H9 (cell line): ENCODE measurements around the gene DDX11. TPM values are rescaled to one million over a fixed set of nuclear protein-coding genes. Genes with fewer than 3 reads are reported as not detected.
"Not testable (repeated sequence)": the region's sequence is repeated elsewhere in the genome, so short reads cannot be mapped to it uniquely, and the experiment has no call there.

Source experiments
- DNase-seq: peaks from one replicate; pipeline ENCODE4 v3.0.0-alpha.2; 2017
- H2AFZ ChIP-seq: one replicate; pipeline ENCODE4 v1.6.1; 2013; ENCODE audit warnings: mild to moderate bottlenecking, low read length, control low read depth, moderate library complexity
- H2AK5ac ChIP-seq: 2 replicates; pipeline ENCODE4 v1.6.1; 2013; ENCODE audit warnings: low read length, control low read depth, mixed read lengths; ENCODE audit not compliant: insufficient read length
- H2BK120ac ChIP-seq: one replicate; pipeline ENCODE4 v1.6.1; 2013; ENCODE audit warnings: low read depth, mild to moderate bottlenecking, low read length, control low read depth, inconsistent platforms; ENCODE audit not compliant: poor library complexity, severe bottlenecking
- H2BK12ac ChIP-seq: 2 replicates; pipeline ENCODE4 v1.6.1; 2013; ENCODE audit warnings: low read length, control low read depth, mixed read lengths, low read depth; ENCODE audit not compliant: insufficient read length
- H2BK15ac ChIP-seq: 2 replicates; pipeline ENCODE4 v1.6.1; 2013; ENCODE audit warnings: low read depth, low read length, control low read depth
- H2BK20ac ChIP-seq: one replicate; pipeline ENCODE4 v1.6.1; 2013; ENCODE audit warnings: low read depth, mild to moderate bottlenecking, low read length, control low read depth, inconsistent platforms; ENCODE audit not compliant: poor library complexity, severe bottlenecking
- H2BK5ac ChIP-seq: 2 replicates; pipeline ENCODE4 v1.6.1; 2013; ENCODE audit warnings: low read length, control low read depth, mixed read lengths; ENCODE audit not compliant: insufficient read length
- H3K14ac ChIP-seq: 2 replicates; pipeline ENCODE4 v1.6.1; 2013; ENCODE audit warnings: low read length, control low read depth; ENCODE audit not compliant: insufficient read depth
- H3K18ac ChIP-seq: 2 replicates; pipeline ENCODE4 v1.6.1; 2013; ENCODE audit warnings: low read depth, mild to moderate bottlenecking, mixed read lengths, low read length, control low read depth; ENCODE audit not compliant: insufficient read length
- H3K23ac ChIP-seq: 2 replicates; pipeline ENCODE4 v1.6.1; 2013; ENCODE audit warnings: low read length, control low read depth, mixed read lengths, low read depth; ENCODE audit not compliant: insufficient read length
- H3K23me2 ChIP-seq: 2 replicates; pipeline ENCODE4 v1.6.1; 2013; ENCODE audit warnings: low read depth, mild to moderate bottlenecking, mixed read lengths, low read length, control low read depth; ENCODE audit not compliant: insufficient read length, poor library complexity, severe bottlenecking
- H3K27ac ChIP-seq: 2 replicates; pipeline ENCODE4 v1.5.1; 2013; ENCODE audit warnings: low read length, control low read depth, mixed read lengths, low read depth; ENCODE audit not compliant: insufficient read length
- H3K27me3 ChIP-seq: 2 replicates; pipeline ENCODE4 v1.6.1; 2013; ENCODE audit warnings: low read length, control low read depth, inconsistent platforms; ENCODE audit not compliant: insufficient read depth
- H3K4ac ChIP-seq: 2 replicates; pipeline ENCODE4 v1.6.1; 2013; ENCODE audit warnings: low read depth, mild to moderate bottlenecking, control low read depth, inconsistent platforms, low read length, moderate library complexity
- H3K4me1 ChIP-seq: 2 replicates; pipeline ENCODE4 v1.6.1; 2013; ENCODE audit warnings: low read length, control low read depth, inconsistent platforms; ENCODE audit not compliant: insufficient read depth
- H3K4me2 ChIP-seq: 2 replicates; pipeline ENCODE4 v1.6.1; 2013; ENCODE audit warnings: low read length, control low read depth, mixed read lengths; ENCODE audit not compliant: insufficient read length, insufficient read depth
- H3K56ac ChIP-seq: 2 replicates; pipeline ENCODE4 v1.6.1; 2013; ENCODE audit warnings: low read depth, mild to moderate bottlenecking, mixed read lengths, low read length, control low read depth; ENCODE audit not compliant: insufficient read length
- H3K79me1 ChIP-seq: 2 replicates; pipeline ENCODE4 v1.6.1; 2013; ENCODE audit warnings: low read depth, mild to moderate bottlenecking, moderate library complexity, low read length, control low read depth, inconsistent platforms; ENCODE audit not compliant: insufficient read depth, poor library complexity, severe bottlenecking
- H3K79me2 ChIP-seq: 2 replicates; pipeline ENCODE4 v1.6.1; 2013; ENCODE audit warnings: low read length, control low read depth, inconsistent platforms; ENCODE audit not compliant: insufficient read depth
- H3K9ac ChIP-seq: 2 replicates; pipeline ENCODE4 v1.6.1; 2013; ENCODE audit warnings: low read length, control low read depth, mixed read lengths; ENCODE audit not compliant: insufficient read length; ENCODE audit errors: extremely low read depth
- H3K9me3 ChIP-seq: one replicate; pipeline ENCODE4 v1.6.1; 2013; ENCODE audit warnings: low read depth, low read length, inconsistent platforms; ENCODE audit not compliant: control insufficient read depth
- H3T11ph ChIP-seq: one replicate; pipeline ENCODE4 v1.6.1; 2013; ENCODE audit warnings: mild to moderate bottlenecking, low read length, control low read depth, inconsistent platforms
- H4K20me1 ChIP-seq: one replicate; pipeline ENCODE4 v1.6.1; 2013; ENCODE audit not compliant: control insufficient read depth, insufficient read length, insufficient read depth
- H4K5ac ChIP-seq: 2 replicates; pipeline ENCODE4 v1.6.1; 2013; ENCODE audit warnings: low read depth, mild to moderate bottlenecking, mixed read lengths, low read length, control low read depth; ENCODE audit not compliant: insufficient read length
- H4K8ac ChIP-seq: replicated peaks from 2 replicates; pipeline ENCODE4 v1.6.1; 2013; ENCODE audit warnings: low read length, control low read depth, mixed read lengths, low read depth; ENCODE audit not compliant: insufficient read length
- H4K91ac ChIP-seq: 2 replicates; pipeline ENCODE4 v1.6.1; 2013; ENCODE audit warnings: low read depth, mild to moderate bottlenecking, moderate library complexity, mixed read lengths, low read length, control low read depth; ENCODE audit not compliant: insufficient read length
- H3K27ac Mint-ChIP-seq, 3 experiments: 2 replicates in 2 of 3; 3 replicates in 1 of 3; pipeline ENCODE4 v1.8.0; 2020 to 2021; ENCODE audit warnings: mixed read lengths in 3 of 3, mild to moderate bottlenecking in 1 of 3, moderate library complexity in 1 of 3
- H3K27me3 Mint-ChIP-seq: 2 replicates; pipeline ENCODE4 v1.8.0; 2021; ENCODE audit warnings: low read depth, mild to moderate bottlenecking, moderate library complexity, mixed read lengths
- H3K36me3 Mint-ChIP-seq, 3 experiments: 2 replicates in 2 of 3; 3 replicates in 1 of 3; pipeline ENCODE4 v1.8.0; 2020 to 2021; ENCODE audit warnings: low read depth in 3 of 3, mixed read lengths in 3 of 3; ENCODE audit not compliant: insufficient read depth in 1 of 3
- H3K4me1 Mint-ChIP-seq, 2 experiments: 2 replicates each; pipeline ENCODE4 v1.8.0; 2020; ENCODE audit warnings: mixed read lengths in 2 of 2
- H3K4me3 Mint-ChIP-seq, 2 experiments: 2 replicates in 1 of 2; 3 replicates in 1 of 2; pipeline ENCODE4 v1.8.0; 2020 to 2021; ENCODE audit warnings: mild to moderate bottlenecking in 2 of 2, mixed read lengths in 2 of 2, moderate library complexity in 1 of 2
- H3K9me3 Mint-ChIP-seq, 2 experiments: 2 replicates in 1 of 2; 3 replicates in 1 of 2; pipeline ENCODE4 v1.8.0; 2020; ENCODE audit warnings: mild to moderate bottlenecking in 2 of 2, mixed read lengths in 2 of 2, moderate library complexity in 1 of 2
- WGBS: extraction: QIAGEN DNeasy Blood & Tissue Kit; methylation state at CpG from one replicate; pipeline ENCODE4 v1.1.7; 2013; ENCODE audit warnings: missing lambda C conversion rate, low lambda C conversion rate, mixed read lengths; ENCODE audit not compliant: insufficient read length; ENCODE audit errors: extremely low coverage; 5-methylcytosine and 5-hydroxymethylcytosine counted together
- total RNA-seq: library from RNA; stranded (reverse); gene quantifications from 2 replicates; pipeline ENCODE4 v1.2.1, GENCODE V29; 2021

DDX11 gene
- total RNA-seq, 1 experiment from 2014 or later = 183 TPM

DNA sequence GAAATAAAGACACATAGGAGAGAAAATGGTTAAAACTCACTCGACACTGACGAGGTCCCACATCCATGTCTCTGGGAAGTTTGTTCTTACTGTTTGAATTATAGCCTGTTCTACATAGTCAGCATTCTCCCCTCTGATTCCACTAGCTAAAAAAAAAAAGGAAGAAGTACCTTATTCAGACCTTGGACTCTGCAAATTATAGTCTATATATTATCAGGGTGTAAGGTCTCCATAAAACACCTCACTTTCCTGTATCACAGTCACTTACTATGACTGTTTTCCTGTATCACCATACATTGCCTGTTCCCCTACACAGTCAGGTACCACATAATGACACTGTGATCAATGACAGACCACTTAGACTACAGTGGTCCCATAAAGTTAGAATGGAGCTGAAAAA, 62.9 kb downstream of the DDX11 start:
- H3K9me3 ChIP-seq, H3T11ph ChIP-seq, H3K14ac ChIP-seq, H2AK5ac ChIP-seq, H3K4me3 Mint-ChIP-seq, H2BK5ac ChIP-seq, H3K56ac ChIP-seq, H4K5ac ChIP-seq, H2BK15ac ChIP-seq, H3K4me1 Mint-ChIP-seq, H4K20me1 ChIP-seq, H2BK20ac ChIP-seq, H3K27me3 ChIP-seq, H4K91ac ChIP-seq, H3K27ac Mint-ChIP-seq, H3K79me2 ChIP-seq, H3K9ac ChIP-seq, H2AFZ ChIP-seq, H3K23ac ChIP-seq, H3K23me2 ChIP-seq, H3K4me2 ChIP-seq, H2BK120ac ChIP-seq, H4K8ac ChIP-seq, H3K4me1 ChIP-seq, H3K4ac ChIP-seq, H3K27me3 Mint-ChIP-seq, H3K18ac ChIP-seq, H3K27ac ChIP-seq, H3K79me1 ChIP-seq, H2BK12ac ChIP-seq, DNase-seq: not testable (repeated sequence)
- Mint-ChIP-seq H3K9me3 (peaks cover 6 to 11% of the 10 kb centered on the region in 2 experiments), H3K36me3 (peaks cover 0 to 12% (median 0%) of the 10 kb centered on the region in 3 experiments; a peak in 2 of 7 replicates)
- WGBS = no CpG with 5 or more reads among the region's 2 CpGs

DNA sequence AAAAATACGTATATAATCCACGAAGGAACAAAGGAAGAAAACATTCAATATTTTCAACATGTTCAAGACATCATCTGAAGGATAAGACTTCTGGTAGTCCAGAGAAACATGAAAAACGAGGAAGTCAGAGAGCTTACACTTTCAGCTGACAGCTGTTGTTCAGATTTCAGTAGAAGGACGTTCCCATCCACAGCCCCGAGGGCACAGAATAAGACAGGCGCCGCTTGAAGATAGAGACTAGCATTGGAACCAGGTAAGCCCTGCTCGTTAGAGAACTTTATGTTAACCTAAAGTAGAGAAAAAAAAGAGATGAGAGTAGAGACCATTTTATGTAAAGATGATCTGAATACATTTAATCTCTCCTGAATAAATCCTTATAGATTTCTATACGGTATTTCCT, 71.1 kb downstream of the DDX11 start:
- no CpG with 5 or more reads among the region's 9 CpGs for WGBS
- H3K27me3 ChIP-seq, H3K4ac ChIP-seq, H3K14ac ChIP-seq, H3K27me3 Mint-ChIP-seq, H3K36me3 Mint-ChIP-seq, H4K20me1 ChIP-seq, DNase-seq, H3K23me2 ChIP-seq, H2BK5ac ChIP-seq, H3K9me3 Mint-ChIP-seq, H3T11ph ChIP-seq, H3K9ac ChIP-seq, H3K27ac ChIP-seq, H3K23ac ChIP-seq, H2BK12ac ChIP-seq, H3K4me3 Mint-ChIP-seq, H3K56ac ChIP-seq, H3K27ac Mint-ChIP-seq, H3K4me1 Mint-ChIP-seq, H3K9me3 ChIP-seq, H3K79me1 ChIP-seq, H2AFZ ChIP-seq, H4K5ac ChIP-seq, H4K8ac ChIP-seq, H3K18ac ChIP-seq, H2BK20ac ChIP-seq, H3K4me2 ChIP-seq, H3K79me2 ChIP-seq, H2BK120ac ChIP-seq, H2BK15ac ChIP-seq, H4K91ac ChIP-seq, H2AK5ac ChIP-seq, H3K4me1 ChIP-seq: not testable (repeated sequence)
